Measurements from ENCODE around the gene SORCS1.

- TF ChIP-seq CTCF (IDR thresholded peaks at IDR 0.05) (no peak), EZH2 (IDR thresholded peaks at IDR 0.05; ENCODE audit: borderline replicate concordance, insufficient read depth, low read depth, low read length, poor library complexity, severe bottlenecking) (no peak)
Observed at GRCh38 chr10:106746868-106747267, 417.6 kb downstream of the SORCS1 start.
